ENCODE data around the gene ZNF862. TPM values are rescaled to one million over a fixed set of nuclear protein-coding genes. Genes with fewer than 3 reads are reported as not detected.
A peak's percentile ranks its signal among the peaks of the same experiment; 100 is the strongest.

Gene ZNF862
- total and polyA plus RNA-seq, 7 donors = 0.92 to 23.8 (median 12.5) TPM

DNA sequence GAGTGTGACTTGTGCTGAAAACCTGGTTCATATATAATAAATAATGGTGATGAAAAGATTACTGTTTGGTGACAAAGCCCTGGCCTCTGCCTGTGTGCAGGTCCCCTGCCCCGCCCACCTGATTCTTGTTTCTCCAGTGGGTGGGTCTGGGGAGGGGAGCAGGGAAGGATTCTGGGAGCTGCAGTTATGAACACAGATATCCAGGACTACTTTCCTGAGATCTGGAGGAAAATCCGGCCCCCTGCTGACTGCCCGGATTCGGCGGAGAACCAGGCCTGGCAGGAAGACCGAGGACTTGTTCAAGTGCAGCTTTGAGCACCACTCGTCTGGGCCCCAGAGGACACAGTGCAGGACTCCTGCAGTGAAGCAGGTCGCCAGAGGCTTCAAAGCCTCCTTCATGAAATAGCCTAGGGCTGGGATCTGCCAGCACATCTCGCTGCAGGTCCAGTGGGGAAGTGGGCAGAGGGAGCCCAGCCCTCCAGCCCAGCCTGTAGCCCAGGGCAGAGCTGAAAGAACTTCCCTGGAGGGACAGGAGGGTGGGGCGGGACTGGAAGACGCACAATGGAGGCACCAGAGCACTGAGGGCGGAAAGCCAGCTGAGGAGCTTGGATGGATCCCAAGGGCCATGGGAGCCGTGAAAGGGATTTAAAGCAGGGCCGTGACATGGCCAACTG is 42.6 kb downstream of the ZNF862 start:
- no peaks in the 10 kb centered on the region for H3K9me3 ChIP-seq
- TF ChIP-seq, protein P1, sequence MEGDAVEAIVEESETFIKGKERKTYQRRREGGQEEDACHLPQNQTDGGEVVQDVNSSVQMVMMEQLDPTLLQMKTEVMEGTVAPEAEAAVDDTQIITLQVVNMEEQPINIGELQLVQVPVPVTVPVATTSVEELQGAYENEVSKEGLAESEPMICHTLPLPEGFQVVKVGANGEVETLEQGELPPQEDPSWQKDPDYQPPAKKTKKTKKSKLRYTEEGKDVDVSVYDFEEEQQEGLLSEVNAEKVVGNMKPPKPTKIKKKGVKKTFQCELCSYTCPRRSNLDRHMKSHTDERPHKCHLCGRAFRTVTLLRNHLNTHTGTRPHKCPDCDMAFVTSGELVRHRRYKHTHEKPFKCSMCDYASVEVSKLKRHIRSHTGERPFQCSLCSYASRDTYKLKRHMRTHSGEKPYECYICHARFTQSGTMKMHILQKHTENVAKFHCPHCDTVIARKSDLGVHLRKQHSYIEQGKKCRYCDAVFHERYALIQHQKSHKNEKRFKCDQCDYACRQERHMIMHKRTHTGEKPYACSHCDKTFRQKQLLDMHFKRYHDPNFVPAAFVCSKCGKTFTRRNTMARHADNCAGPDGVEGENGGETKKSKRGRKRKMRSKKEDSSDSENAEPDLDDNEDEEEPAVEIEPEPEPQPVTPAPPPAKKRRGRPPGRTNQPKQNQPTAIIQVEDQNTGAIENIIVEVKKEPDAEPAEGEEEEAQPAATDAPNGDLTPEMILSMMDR (IDR thresholded peaks at IDR 0.05) = no peak
- TF ChIP-seq EP300 (IDR thresholded peaks at IDR 0.05) (no peak), POLR2A (IDR thresholded peaks at IDR 0.05) (no peak), POLR2AphosphoS5 (IDR thresholded peaks at IDR 0.05) (no peak)
- no peaks in the 10 kb centered on the region for H3K27me3 ChIP-seq
- peak; percentile 76 for DNase-seq
- H3K4me1 ChIP-seq = peaks cover 0 to 39% (median 31%) of the 10 kb centered on the region in 4 donors
- 81 to 86% methylated on average over 14 of the region's 14 CpGs for WGBS, 2 donors
- intact Hi-C loops (cut with DNase I) = loop anchor here (10.0 kb wide), 1 partner anchor 164 kb away; no protein-coding TSS in a partner anchor
- peak overlapping the region in 2 of 4 donors; percentile 59 to 67 for H3K27ac ChIP-seq
- no peaks in the 10 kb centered on the region for H3K36me3 ChIP-seq
- H3K4me3 ChIP-seq = no peak overlapping the region

DNA sequence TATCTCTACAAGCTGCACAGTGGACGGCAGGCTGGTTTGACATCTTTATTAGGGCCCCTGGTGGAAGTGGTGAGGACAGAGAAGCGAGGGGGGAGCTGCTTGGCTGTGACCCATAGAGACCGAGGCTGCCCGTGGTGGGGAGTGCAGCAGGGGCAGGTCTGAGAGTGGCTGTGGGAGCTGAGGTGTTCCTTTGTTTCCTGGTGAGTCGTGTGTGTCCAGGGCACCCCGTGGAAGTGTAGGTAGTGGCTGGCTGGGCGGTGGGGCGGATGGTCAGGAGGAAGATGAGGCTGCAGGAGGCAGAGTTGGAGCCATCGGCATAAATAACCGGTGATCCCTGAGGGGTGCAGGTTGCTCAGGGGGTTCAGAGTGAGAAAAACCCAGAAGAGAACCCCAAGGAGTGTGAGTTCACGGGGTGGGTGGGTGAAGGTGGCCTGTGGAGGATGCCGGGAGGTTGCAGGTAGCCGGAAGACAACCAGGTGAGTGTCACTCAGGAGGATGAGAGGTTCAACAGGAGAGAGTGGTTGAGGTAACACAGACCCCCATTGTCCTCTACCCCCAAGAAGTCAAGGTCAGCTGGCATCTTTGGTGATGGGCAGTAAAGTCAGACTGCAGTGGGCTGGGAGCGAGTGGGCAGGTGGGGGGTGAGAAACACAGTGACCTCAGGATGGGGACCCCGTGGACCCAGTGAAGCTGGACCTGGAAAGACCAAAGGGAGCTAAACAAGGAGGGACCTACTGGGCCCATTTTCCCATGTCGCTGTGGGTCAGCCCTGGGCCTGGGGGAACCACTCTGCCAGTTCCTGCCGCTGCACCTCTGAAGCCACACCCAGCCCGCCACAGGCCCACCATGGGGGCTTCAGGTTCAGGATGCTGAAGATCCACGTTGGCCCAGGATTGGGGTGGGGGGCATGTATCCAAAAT is 43.4 kb downstream of the ZNF862 start:
- TF ChIP-seq, protein P1 (IDR thresholded peaks at IDR 0.05) = no peak
- no peak for TF ChIP-seq POLR2A (IDR thresholded peaks at IDR 0.05)
- peak in 1 of 4 donors; percentile 48 for TF ChIP-seq POLR2AphosphoS5 (IDR thresholded peaks at IDR 0.05)
- no peak for TF ChIP-seq EP300 (IDR thresholded peaks at IDR 0.05)
- no peak for DNase-seq
- Histone ChIP-seq H3K27me3 (no peaks in the 10 kb centered on the region), H3K27ac (peak overlapping the region in 3 of 4 donors; percentile 52 to 67 (median 66)), H3K4me3 (no peak overlapping the region), H3K9me3 (no peaks in the 10 kb centered on the region), H3K4me1 (peaks cover 0 to 39% (median 31%) of the 10 kb centered on the region in 4 donors), H3K36me3 (no peaks in the 10 kb centered on the region)
- intact Hi-C loops (cut with DNase I) = loop anchor here (10.0 kb wide), 1 partner anchor 163 kb away; no protein-coding TSS in a partner anchor
- 83 to 89% methylated on average over 19 of the region's 19 CpGs for WGBS, 2 donors

DNA sequence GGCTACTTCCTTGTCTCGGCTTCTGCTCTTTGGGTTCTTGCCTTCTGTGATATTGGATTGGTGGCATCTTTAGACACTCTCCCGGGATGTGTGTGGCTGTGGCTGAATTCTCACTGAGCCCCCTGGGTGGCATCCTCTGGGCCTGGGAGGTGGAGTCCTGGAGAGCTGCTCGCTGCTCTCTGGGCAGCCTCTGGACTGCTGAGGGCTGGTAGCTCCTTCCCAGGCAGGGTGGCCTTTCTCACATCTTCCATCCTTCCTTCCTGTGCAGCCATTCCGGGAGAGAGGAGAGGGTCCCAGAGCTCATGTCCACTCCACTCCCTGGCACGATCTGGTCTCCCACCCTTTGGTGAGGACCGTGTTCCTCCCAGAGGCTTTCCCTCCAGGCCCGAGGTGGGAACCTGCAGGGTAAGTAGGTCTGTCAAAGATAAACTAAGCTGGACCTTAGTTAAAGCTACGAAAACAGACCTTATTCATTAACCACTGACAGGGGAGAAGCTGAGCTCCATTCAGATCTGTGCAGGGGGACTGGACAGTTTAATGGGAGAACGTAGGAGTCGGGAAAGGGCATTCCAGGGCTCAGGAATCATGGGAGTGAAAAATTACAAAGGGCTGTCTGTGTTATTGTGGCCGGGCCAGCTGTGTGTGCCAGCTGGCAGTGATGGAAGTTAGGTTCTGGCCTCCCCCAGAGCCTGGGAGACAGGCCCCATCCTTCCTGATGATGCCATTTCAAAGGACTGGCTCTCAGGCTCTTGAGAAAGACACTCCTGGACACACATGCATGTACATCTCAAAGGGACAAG is 44.3 kb downstream of the ZNF862 start:
- Histone ChIP-seq H3K27ac (peak overlapping the region in 3 of 4 donors; percentile 52 to 67 (median 66)), H3K36me3 (no peaks in the 10 kb centered on the region), H3K4me3 (no peak overlapping the region), H3K27me3 (no peaks in the 10 kb centered on the region), H3K9me3 (no peaks in the 10 kb centered on the region), H3K4me1 (peaks cover 0 to 39% (median 31%) of the 10 kb centered on the region in 4 donors)
- intact Hi-C loops (cut with DNase I) = loop anchor here (10.0 kb wide), 1 partner anchor 162 kb away; no protein-coding TSS in a partner anchor
- peak in 3 of 4 donors; percentile 17 to 53 (median 48) for TF ChIP-seq POLR2AphosphoS5 (IDR thresholded peaks at IDR 0.05)
- no peak for TF ChIP-seq POLR2A (IDR thresholded peaks at IDR 0.05)
- WGBS, 2 donors = 82 to 86% methylated on average over 11 of the region's 11 CpGs
- peak; percentile 77 for DNase-seq

DNA sequence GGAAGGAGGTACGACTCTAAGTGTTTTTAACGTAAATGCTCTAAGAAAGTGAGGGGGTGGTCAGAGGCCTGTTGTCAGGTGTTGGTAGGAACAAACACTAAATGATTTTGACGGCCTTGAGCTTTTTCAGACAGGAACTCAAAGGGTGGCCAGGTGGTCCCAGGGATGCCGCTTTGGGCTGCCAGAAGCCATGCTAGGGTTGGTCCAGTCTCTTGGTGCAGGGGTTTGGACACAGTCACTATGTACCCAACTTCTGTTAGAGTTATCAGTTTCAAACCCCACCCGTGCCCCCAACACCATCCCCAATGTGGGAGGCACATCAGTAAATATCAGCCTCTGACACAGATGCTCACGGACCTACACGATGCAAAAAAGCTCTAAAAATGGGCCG is 44.9 kb downstream of the ZNF862 start:
- H3K27ac ChIP-seq = peak overlapping the region in 3 of 4 donors; percentile 52 to 67 (median 66)
- intact Hi-C loops (cut with DNase I) = loop anchor here (10.0 kb wide), 1 partner anchor 162 kb away; no protein-coding TSS in a partner anchor
- no peak for TF ChIP-seq POLR2AphosphoS5 (IDR thresholded peaks at IDR 0.05)
- TF ChIP-seq, protein P1 (IDR thresholded peaks at IDR 0.05) = no peak
- no peak for TF ChIP-seq POLR2A (IDR thresholded peaks at IDR 0.05)
- no peak for TF ChIP-seq EP300 (IDR thresholded peaks at IDR 0.05)
- WGBS, 2 donors = 57 to 66% methylated on average over 8 of the region's 8 CpGs
- H3K4me3 ChIP-seq = no peak overlapping the region
- no peaks in the 10 kb centered on the region for H3K9me3 ChIP-seq
- H3K27me3 ChIP-seq = no peaks in the 10 kb centered on the region
- H3K4me1 ChIP-seq = peaks cover 0 to 39% (median 31%) of the 10 kb centered on the region in 4 donors
- no peak for DNase-seq
- no peaks in the 10 kb centered on the region for H3K36me3 ChIP-seq
